HG03442 (cell line): ENCODE measurements around the gene CDC42EP3.

Experiments used
- ATAC-seq: cut with Tn5 transposase; IDR thresholded peaks from one replicate; pipeline ENCODE4 v1.9.1; 2021; ENCODE audit warnings: mild to moderate bottlenecking, moderate library complexity; ENCODE audit not compliant: unreplicated experiment

CDC42EP3 gene

DNA sequence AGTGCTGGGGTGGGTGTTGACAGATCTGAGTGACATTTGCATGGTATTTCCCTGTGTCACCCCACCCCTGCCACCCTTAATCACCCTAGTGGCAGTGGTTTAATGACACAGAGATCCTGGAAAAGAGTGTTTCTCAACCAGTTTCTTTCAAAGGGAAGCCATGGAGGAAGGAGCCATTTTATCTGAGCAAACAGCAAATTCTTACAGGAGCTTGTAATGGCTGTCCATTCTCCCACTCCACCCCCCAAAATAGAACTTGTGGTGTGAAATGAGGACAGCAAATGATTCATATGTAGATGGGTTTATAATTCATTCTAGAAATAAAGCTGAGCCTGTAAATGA lies 51.5 kb downstream of the CDC42EP3 start:
- no peak for ATAC-seq

DNA sequence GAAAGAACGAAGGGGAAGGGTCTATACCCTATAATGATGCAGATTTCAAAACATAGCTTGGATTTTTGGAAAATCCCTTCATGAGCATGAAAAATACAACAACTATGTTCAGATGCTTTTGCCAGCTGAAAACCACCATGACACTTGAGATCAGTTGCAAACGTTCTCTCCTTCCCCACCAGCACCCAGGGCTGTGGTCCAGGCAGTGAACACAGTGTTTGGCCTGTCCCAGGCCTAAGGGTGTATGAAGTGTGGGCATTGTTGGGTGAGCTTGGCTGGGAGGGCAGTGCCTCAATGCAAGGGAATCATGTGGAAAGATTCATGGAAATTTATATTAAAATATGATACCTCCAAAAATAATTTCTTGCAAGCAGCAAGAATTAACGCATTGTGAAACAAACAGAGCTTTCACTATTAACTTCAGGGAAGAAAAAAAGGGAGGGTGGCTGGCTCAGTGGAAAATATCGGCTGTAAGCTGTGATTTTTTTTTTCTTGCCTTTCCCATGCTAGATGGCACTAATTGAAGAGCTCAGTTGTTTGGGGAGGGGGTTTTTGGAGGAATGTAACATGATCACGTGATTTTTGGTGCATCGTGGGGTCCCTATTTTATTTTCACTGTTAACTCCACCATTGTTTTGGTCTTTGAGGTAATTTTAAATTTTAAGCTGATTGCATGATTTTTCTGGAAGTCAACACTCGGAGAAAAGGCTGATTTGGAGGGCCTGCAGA lies 52.0 kb downstream of the CDC42EP3 start:
- ATAC-seq = no peak

DNA sequence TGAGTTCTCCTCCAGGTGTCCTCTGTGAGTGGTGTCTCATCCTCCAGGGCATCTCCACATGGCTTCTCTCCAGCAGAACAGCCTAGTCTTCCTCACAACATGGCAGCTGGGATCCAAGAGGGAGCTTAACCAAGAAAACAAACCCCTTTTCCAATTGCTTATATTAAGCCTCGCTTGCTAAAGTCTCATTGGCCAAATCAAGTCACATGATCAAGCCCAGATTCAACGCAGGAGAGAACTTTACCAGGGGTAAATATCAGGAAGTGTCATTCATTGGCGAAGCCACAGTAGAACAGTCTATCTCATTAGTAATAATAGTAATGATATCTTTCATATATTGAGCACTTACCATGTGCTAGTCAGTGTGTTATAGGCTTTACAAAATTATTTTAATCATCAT lies 53.1 kb downstream of the CDC42EP3 start:
- no peak for ATAC-seq

DNA sequence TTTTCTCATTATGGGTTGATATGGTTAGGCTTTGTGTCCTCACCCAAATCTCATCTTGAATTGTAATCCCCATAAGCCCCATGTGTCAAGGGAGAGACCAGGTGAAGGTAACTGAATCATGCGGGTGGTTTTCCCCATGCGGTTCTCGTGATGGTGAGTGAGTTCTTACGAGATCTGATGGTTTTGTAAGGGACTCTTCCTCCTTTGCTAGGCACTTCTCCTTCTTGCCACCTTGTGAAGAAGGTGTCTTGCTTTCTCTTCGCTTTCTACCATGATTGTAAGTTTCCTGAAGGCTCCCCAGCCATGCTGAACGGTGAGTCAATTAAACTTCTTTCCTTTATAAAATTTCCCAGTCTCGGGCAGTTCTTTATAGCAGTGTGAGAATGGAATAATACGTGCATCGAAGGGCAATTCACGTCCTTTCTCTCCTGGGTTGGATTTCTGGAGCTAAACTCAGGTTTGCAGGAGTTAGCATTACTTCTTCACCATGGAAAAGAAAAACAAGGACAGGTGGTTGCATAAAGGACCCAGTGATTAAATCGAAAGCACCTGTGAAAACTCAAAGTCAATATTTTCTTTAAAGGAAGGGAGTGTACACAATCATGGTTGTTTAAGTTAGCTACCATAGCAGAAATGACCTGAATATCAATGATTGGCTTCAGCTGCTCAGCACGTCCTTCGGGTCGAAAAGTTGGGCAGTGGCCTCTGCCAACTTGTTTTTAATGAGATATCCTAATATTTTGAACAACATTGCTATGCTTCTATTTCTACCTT lies 54.1 kb downstream of the CDC42EP3 start:
- no peak for ATAC-seq

DNA sequence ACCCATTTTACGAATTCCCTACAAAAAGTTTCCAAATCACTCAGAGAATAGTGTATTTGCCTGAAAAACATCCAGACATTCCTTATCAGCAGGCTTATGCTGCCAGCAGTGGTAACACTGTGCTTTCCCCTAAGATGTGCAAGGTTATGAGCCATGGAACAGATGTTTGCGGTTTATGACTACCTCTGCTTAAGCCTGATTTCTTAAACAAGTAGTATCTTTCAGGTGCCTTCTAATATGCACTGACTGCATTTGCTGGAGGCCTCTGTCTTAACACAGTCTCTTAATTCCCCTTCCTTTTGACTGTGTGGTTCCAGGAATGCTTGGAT lies 54.8 kb downstream of the CDC42EP3 start:
- ATAC-seq = no peak

DNA sequence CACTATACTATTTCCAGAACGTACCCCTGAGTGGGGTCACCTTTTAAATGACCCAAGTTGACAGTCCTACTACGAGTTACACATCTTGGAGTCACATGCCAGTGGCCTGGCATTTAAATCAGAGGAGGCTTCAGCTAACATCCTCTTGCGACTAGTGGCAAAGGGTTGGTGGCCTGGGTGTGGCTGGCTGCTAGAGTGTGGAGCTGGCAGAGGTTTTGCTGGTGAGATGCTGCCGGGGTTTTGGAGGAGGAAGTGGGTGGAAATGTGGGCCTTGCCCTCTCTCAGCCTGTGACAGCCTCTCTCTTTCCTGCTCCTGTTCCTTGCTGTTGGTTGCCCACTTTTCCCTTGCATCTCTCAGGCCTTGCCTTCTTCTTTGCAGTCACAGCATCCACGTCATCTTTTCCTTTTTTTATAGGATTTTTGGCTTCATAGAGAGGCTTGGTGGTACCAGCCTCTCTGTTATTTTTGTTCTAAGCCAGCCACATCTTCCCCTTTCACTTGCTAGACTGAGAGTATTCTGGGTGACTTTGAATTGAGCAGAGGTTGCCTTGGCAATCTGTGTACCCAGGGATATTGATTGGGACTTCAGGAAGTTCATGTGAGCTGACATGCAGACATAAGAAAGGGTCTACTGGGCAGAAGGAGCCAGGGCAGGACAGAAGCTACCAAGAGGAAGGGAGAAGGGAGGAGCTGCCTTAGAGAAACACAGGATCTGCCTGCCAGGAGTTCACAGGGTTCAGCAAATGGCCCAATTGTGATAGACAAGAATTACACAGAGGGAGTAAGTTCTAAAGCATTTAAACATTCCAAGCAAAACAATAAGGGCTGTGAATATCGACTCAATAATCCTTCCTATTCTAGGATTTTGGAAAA lies 55.4 kb downstream of the CDC42EP3 start:
- no peak for ATAC-seq

DNA sequence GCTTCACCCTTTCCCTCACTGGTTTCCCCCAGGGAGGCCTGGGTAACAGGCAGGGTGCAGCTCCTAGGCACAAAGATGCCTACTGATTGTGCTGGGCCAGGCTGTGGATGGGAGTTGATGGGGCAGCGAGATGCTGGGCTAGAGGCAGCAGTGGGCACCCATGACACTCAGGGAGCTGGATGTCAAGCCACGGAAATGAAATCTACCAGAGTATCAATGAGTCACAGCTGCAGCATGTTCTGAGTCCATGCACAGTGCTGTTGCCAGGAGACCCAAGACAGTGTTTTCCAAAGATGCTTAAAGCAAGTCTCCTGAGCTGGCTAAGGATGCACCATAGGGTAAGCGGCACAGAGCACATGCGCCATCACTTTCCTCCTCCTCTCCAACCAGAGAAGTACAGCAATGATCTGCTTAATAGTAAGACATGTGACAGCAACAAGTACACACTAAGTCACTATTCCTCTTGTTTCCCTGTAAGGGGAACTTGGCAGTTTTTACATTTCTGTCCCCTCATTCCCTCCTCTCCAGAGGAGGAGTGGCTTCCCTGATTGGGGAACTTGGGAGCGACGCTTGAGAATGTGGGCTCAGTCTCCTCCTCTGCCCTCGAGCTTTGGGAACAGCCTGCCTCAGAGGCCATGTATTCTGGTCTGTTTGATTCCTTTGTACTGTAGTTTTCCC lies 57.2 kb downstream of the CDC42EP3 start:
- no peak for ATAC-seq

DNA sequence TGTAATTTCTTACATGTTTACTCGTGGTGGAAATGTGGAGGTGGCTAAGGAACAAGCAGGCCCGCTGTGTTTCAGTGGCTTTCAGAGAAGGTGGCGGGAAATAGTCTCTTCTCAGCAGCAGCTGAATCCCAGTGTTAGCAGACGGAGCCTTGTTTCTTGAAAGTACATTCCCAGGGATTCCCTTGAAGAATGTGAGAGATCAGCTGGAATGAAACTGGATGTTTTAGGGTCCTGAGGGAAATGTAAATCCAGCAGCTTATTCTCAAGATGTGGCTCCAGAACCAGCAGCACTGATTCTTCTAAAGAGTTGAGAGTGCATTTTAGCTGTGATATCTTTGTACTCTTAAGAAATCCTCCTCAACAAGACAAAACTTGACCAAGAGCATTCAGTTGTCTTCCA lies 59.1 kb downstream of the CDC42EP3 start:
- no peak for ATAC-seq

DNA sequence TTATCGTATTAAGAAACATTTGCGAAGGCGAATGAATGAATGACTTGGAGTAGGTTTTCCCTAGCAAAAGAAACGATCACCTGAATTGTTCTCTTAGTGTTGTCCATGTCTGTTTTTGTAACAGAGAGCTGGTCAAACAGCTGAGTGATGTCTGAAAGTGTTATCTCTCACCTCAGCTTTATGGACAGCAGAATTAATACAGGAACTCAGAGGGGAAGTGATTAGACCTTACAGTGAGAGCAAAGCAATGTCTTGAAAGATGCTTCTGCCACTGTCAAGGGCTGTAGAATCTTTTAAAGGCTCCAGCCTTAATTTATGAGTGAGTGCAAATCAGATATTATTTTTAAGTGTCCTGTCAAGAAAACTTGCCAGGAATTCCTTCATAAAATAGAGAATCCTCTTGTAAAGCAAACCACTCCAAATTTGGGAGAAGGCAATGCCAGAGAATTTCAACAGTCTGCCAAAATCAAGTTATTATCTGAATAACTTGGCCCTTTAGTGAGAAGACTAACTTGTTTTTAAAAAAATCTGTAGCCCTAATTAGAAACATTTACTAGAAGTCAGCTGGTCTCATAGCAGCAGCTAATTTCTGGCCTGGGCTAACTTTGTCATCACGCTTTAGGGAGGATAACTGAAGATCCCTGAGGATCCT lies 60.7 kb downstream of the CDC42EP3 start:
- ATAC-seq = no peak

DNA sequence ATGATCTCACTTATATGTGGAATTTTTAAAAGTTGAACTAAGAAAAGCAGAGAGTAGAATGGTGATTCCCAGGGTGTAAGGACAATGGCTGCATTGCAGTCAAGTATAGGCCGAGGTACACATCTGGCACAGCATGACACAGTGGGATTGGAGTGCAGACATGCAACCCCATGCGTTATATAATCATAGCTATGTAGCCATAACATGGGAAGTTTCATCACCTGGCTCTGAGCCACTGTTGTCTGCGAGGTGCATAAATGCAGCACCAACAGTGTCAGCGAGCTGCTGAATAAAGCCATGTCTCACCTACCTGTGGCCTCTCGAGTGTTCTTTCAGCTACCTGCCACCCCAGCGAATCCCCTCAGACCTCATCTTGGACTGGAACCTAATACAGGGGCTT lies 61.7 kb downstream of the CDC42EP3 start:
- ATAC-seq = no peak

DNA sequence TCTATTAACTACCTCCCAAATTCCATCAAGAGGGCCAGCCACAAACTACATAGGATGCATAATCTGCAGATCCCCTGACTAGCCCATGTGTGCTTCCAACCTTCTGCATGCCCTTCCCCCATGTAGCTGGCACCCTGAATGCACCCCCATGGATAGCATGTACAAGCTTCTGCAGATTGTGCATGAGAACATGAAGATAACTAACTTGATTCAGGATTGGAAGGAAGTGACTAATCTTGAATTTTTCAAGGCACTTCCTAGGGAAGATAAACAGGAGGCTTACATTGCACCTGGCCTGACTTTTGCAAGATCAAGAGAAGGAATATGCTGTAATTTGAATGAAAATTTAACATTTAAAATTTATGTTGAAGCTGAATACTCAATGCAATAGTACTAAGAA lies 66.7 kb downstream of the CDC42EP3 start:
- no peak for ATAC-seq

DNA sequence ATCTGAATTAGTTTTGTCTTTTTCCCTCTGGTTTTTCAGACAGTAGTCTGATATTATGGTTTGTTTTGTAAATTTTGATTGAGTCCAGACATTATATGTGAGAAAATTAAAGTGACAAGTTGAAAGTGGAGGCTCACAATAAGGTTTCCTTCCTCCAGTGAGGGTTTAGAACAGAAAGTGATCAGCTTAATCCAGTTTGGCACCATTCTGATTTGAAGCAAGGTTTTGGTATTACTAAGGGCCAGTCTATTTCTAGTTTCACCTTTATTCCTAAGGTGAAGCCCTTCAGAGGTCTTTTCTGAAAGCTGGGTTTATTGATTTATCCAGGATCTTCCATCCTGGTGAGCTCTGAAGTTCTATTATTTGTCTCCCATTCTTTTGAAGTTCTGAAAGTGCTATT lies 68.7 kb downstream of the CDC42EP3 start:
- ATAC-seq = no peak

DNA sequence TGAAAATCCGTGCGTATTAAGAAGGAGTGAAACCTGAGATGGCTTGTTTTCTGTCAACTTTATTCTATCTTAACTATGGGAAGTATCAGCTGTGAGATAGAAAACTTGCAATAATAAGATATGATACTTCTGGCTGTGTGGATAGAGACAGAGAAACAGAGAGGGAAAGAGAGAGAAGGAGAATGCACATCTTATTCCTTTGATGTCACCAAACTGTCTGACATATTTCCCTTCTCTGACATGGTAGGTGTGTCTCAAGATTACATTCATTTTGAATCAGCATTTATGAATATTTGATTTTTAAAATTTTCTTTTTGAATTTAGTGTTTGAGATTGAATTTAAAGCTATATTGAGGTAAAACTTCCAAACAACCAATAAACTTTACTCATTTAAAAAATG lies 69.4 kb downstream of the CDC42EP3 start:
- ATAC-seq = no peak

DNA sequence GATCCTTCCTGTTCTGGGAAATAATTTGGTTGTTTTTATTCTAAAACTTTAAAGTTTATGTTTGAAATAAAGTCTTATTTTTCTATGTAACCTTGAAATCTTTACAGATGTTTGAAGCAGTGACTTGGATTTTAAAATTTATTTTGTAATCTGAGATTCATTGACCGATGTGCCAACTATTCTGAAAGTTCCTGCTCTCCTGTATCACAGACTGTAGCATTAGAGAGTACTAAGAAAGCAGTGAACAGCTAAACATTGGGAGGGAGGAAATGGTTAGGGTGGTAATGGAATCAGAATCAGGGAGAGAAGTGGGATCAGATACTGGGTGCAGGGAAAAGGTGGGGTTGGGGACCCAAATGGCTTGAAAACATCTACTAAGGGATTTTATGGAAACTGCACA lies 69.9 kb downstream of the CDC42EP3 start:
- no peak for ATAC-seq

DNA sequence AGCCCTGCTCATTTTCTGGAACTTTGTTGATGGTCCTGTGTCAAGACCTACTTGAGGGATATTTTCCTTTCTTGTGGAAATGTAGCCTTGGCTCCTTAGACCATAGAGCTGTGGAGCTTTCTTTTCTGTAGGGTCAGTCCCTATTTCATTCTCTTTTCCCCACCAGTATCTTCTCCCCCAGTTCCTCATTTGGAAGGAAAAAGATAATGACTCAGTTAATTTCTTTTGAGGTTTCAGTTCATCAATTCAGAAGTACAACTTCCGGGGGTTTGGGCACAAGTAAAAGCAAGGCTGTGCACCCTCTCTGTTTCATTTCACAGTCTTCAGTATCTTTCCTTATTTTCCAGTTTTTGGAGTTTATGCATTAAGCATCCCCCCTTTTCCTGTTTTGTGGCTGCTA lies 70.7 kb downstream of the CDC42EP3 start:
- no peak for ATAC-seq

DNA sequence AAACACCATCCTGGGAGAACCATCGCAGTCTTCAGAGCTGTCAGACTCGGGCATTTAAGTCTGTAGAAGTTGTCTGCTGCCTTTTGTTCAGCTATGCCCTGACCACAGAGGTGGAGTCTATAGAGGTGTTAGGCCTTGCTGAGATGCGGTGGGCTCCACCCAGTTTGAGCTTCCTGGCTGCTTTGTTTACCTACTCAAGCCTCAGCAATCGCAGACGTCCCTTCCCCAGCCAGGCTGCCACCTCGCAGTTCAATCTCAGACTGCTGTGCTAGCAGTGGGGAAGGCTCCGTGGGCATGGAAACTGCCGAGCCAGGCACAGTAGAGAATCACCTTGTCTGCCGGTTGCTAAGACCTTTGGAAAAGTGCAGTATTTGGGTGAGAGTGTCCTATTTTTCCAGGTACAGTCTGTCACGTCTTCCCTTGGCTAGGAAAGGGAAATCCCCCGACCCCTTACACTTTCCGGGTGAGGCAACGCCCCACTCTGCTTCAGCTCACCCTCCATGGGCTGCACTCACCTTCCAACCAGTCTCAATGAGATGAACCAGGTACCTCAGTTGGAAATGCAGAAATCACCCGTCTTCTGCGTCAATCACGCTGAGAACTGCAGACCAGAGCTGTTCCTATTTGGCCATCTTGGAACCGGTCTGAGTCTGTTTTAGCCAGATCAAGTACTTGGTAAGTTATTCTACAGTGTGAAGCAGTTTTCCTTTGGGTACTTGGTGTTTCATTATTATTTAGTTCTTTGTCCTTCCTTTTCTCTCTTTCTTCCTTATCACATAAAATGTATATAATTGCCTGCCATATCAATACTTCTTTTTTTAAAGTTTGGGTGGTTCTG lies 71.5 kb downstream of the CDC42EP3 start:
- ATAC-seq = no peak

DNA sequence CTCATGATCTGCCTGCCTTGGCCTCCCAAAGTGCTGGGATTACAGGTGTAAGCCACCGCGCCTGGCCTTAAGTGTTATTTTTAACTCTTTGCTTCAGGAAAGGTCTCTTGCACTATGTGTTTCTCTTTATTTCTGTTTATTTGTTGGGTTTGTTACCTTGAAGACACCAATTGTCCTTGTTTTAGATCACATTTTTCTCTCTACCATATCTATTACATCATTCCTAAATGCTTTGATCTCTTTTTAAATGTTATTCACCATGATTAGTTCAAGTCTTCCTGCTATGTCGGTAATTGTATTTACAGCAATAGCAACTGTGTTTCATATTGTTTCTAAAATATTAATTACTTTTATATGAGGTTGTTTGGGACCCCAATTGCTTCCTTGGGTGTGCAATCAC lies 77.7 kb downstream of the CDC42EP3 start:
- ATAC-seq = no peak

DNA sequence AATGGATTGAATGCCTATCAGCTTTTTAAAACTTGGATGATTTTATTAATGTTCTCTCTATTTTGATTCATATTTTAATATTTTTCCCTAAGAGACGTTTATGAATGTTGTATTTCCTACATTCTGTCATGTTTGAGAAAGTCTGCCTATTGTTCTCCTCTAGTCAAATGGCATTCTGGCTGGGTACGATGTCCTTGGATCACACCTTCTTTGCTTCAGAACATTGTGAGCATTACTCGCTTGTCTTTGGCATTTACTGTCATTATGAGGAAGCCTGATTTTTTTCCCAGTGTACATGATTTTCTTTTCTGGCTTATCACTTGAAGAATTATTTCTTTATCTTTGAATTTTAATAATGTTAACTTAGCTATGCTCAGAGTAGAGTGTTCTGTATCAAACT lies 78.4 kb downstream of the CDC42EP3 start:
- ATAC-seq = no peak
